CD14-positive monocyte (primary cell): ENCODE data around the gene IMPACT. TPM values are rescaled to one million over a fixed set of nuclear protein-coding genes. Genes with fewer than 3 reads are reported as not detected.

Experiments used
- DNase-seq, 3 donors: peaks; one replicate each; pipeline ENCODE4 v3.0.0-alpha.2; 2011 to 2022
- H2AFZ ChIP-seq: 2 replicates; pipeline ENCODE4 v1.6.0; 2012; ENCODE audit warnings: mild to moderate bottlenecking, low read depth, low read length, inconsistent platforms; ENCODE audit not compliant: insufficient read depth, poor library complexity, severe bottlenecking
- H3K27ac ChIP-seq, 2 donors: 1 replicate in 1 of 2; 2 replicates in 1 of 2; pipeline ENCODE4 v1.5.1; 2012 to 2013; ENCODE audit warnings: low read length in 2 of 2, control low read depth in 1 of 2, inconsistent platforms in 1 of 2, low read depth in 1 of 2, mild to moderate bottlenecking in 1 of 2
- H3K27me3 ChIP-seq, 2 donors: one replicate each; pipeline versions ENCODE4 v1.6.0 to v1.6.1; 2011 to 2013; ENCODE audit warnings: low read length in 2 of 2; ENCODE audit not compliant: control insufficient read depth in 2 of 2, insufficient read depth in 2 of 2
- H3K36me3 ChIP-seq, 2 donors: replicated peaks in 1 of 2; 1 replicate in 1 of 2; 2 replicates in 1 of 2; pipeline versions ENCODE4 v1.5.1 to v1.6.1; 2012 to 2013; ENCODE audit warnings: low read length in 2 of 2, control low read depth in 1 of 2, inconsistent platforms in 1 of 2, mild to moderate bottlenecking in 1 of 2; ENCODE audit not compliant: insufficient read depth in 2 of 2, control insufficient read depth in 1 of 2
- H3K4me1 ChIP-seq, 2 donors: 1 replicate in 1 of 2; 2 replicates in 1 of 2; pipeline versions ENCODE4 v1.5.1 to v1.6.1; 2012 to 2013; ENCODE audit warnings: low read length in 2 of 2, control low read depth in 1 of 2, inconsistent platforms in 1 of 2, mild to moderate bottlenecking in 1 of 2, moderate library complexity in 1 of 2; ENCODE audit not compliant: insufficient read depth in 2 of 2, control insufficient read depth in 1 of 2
- H3K4me2 ChIP-seq: replicated peaks from 2 replicates; pipeline ENCODE3; 2012; ENCODE audit warnings: low read length, moderate library complexity, mild to moderate bottlenecking; ENCODE audit not compliant: poor library complexity, severe bottlenecking; ENCODE audit errors: extremely low read depth
- H3K4me3 ChIP-seq, 3 experiments: fragments of 200-600 bp in 1 of 3; sonication (generic) in 1 of 3; replicated peaks in 1 of 3; 1 replicate in 2 of 3; 2 replicates in 1 of 3; pipeline ENCODE4 v1.5.1; 2011 to 2013; ENCODE audit warnings: low read length in 3 of 3, mild to moderate bottlenecking in 3 of 3, control low read depth in 2 of 3, low read depth in 2 of 3, inconsistent platforms in 1 of 3, moderate library complexity in 1 of 3
- H3K79me2 ChIP-seq: 2 replicates; pipeline ENCODE4 v1.6.0; 2012; ENCODE audit warnings: mild to moderate bottlenecking, control low read depth, inconsistent platforms, low read length, moderate library complexity; ENCODE audit not compliant: insufficient read depth
- H3K9ac ChIP-seq: 2 replicates; pipeline ENCODE4 v1.6.0; 2017; ENCODE audit warnings: low read length, mild to moderate bottlenecking; ENCODE audit not compliant: insufficient read depth, poor library complexity, severe bottlenecking
- H3K9me3 ChIP-seq, 2 donors: replicated peaks in 1 of 2; 1 replicate in 1 of 2; 2 replicates in 1 of 2; pipeline versions ENCODE4 v1.5.1 to v1.6.1; 2012 to 2013; ENCODE audit warnings: low read length in 2 of 2, control low read depth in 1 of 2; ENCODE audit not compliant: control insufficient read depth in 1 of 2, insufficient read depth in 1 of 2
- H4K20me1 ChIP-seq: 2 replicates; pipeline ENCODE4 v1.6.0; 2012; ENCODE audit warnings: mild to moderate bottlenecking, low read length, control low read depth, moderate library complexity; ENCODE audit not compliant: insufficient read depth
- H3K27ac Mint-ChIP-seq, 7 donors: one replicate each; pipeline ENCODE4 v1.8.0; 2020; ENCODE audit warnings: mild to moderate bottlenecking in 7 of 7, mixed read lengths in 7 of 7, moderate library complexity in 6 of 7, inconsistent platforms in 2 of 7
- H3K27me3 Mint-ChIP-seq, 3 donors: one replicate each; pipeline ENCODE4 v1.8.0; 2021 to 2022; ENCODE audit warnings: low read depth in 3 of 3, mild to moderate bottlenecking in 3 of 3, mixed read lengths in 3 of 3, moderate library complexity in 3 of 3, inconsistent platforms in 1 of 3
- H3K36me3 Mint-ChIP-seq, 2 donors: one replicate each; pipeline ENCODE4 v1.8.0; 2020; ENCODE audit warnings: mixed read lengths in 2 of 2, inconsistent platforms in 1 of 2, mild to moderate bottlenecking in 1 of 2
- H3K4me1 Mint-ChIP-seq: one replicate; pipeline ENCODE4 v1.8.0; 2020; ENCODE audit warnings: mild to moderate bottlenecking, mixed read lengths
- H3K4me3 Mint-ChIP-seq, 2 donors: one replicate each; pipeline ENCODE4 v1.8.0; 2020; ENCODE audit warnings: mild to moderate bottlenecking in 2 of 2, mixed read lengths in 2 of 2, moderate library complexity in 1 of 2
- H3K9me3 Mint-ChIP-seq, 7 donors: one replicate each; pipeline ENCODE4 v1.8.0; 2020 to 2022; ENCODE audit warnings: mixed read lengths in 7 of 7, mild to moderate bottlenecking in 6 of 7, moderate library complexity in 6 of 7, inconsistent platforms in 2 of 7
- CTCF ChIP-seq: fragments of 200-600 bp; IDR thresholded peaks from one replicate; pipeline ENCODE4 v1.8.0; 2022; ENCODE audit warnings: antibody characterized with exemption, mild to moderate bottlenecking
- WGBS: methylation state at CpG from one replicate; pipeline ENCODE4 v1.1.5; 2013; ENCODE audit warnings: missing lambda C conversion rate; ENCODE audit not compliant: insufficient coverage; 5-methylcytosine and 5-hydroxymethylcytosine counted together
- intact Hi-C, 2 donors: fragments of 100-400 bp; cut with micrococcal nuclease; formaldehyde crosslinking; loops; one replicate each; pipeline versions ENCODE4 v1.15.0 to v1.15.1; 2023
- polyA plus RNA-seq, 3 donors: library from polyadenylated mRNA; depleted of rRNA in 1 of 3; unstranded in 2 of 3; stranded (reverse) in 1 of 3; fragments of 300-500 nt in 2 of 3; fragments of >200 nt in 1 of 3; fragmentation: Illumina TruSeq in 2 of 3; gene quantifications; 1 replicate in 2 of 3; 2 replicates in 1 of 3; pipeline ENCODE4 v1.2.3, GENCODE V29; 2012 to 2021

Gene IMPACT
- polyA plus RNA-seq, 3 donors = 8.9 to 19.7 (median 15.8) TPM

GRCh38 chr18:24490539-24490938, 64.1 kb downstream of the IMPACT start:
- no peak for DNase-seq
- Mint-ChIP-seq H3K4me3 (no peak overlapping the region), H3K27ac (no peak overlapping the region), H3K4me1 (peaks cover 13% of the 10 kb centered on the region), H3K27me3 (peaks cover 0 to 6% (median 0%) of the 10 kb centered on the region in 3 donors), H3K36me3 (no peaks in the 10 kb centered on the region), H3K9me3 (peaks cover 0 to 5% (median 0%) of the 10 kb centered on the region in 7 donors)
- no peaks in the 10 kb centered on the region for H3K4me1 ChIP-seq
- H3K9ac ChIP-seq = no peak overlapping the region
- WGBS = 59% methylated on average over 4 of the region's 4 CpGs
- H3K9me3 ChIP-seq = no peaks in the 10 kb centered on the region
- H2AFZ ChIP-seq = no peak overlapping the region
- no peaks in the 10 kb centered on the region for H4K20me1 ChIP-seq
- intact Hi-C loops = no loop called here
- H3K36me3 ChIP-seq = no peaks in the 10 kb centered on the region
- no peak overlapping the region for H3K27ac ChIP-seq
- H3K4me3 ChIP-seq = no peak overlapping the region
- TF ChIP-seq CTCF = no peak
- H3K27me3 ChIP-seq = no peaks in the 10 kb centered on the region
- no peaks in the 10 kb centered on the region for H3K79me2 ChIP-seq
- no peak overlapping the region for H3K4me2 ChIP-seq

DNA sequence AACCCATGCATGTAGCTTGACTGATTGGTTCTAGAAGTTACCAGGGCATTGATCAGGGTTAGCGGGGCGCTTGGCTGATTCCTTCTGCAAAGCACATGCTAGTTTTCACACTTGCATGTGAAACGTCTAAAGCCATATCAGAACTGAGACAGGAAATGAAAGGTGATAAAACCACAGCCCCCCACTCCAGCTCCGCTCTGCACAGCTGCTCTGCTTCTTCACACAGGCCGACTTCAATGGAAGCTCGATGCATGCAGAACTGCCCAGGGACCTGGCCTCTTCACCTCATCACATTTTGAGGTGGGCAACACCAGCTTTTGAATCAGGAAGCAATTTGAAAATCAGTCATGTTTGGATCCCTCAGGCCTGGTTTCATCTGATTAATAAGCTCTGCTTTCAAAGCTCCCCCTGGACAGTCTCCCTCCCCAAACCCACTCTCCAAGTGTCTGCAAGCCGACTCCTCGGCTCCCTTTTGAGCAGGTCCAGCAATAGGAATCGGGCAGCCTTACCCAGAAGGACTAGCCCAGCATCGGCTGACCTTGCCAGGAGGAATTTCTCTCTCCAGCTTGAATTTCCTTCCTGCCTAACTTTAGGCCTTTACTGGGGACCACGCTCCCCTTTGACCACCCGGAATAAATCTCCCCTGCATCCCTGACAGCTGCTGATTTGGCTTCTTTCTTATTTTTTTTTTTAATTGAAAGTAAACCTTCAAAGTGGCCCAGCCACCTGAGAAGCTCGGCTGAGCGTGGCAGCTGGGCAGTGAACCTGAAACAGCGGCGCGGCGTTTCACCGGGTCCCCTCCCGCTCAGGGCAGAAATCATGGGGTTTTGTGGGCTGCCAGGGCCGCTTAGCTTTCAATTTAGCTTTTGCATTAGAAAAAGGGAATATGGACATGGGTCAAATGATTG, 65.7 kb downstream of the IMPACT start:
- Histone ChIP-seq H3K9me3 (no peaks in the 10 kb centered on the region), H3K36me3 (no peaks in the 10 kb centered on the region), H4K20me1 (no peaks in the 10 kb centered on the region), H3K27me3 (no peaks in the 10 kb centered on the region), H3K4me3 (no peak overlapping the region), H3K4me2 (no peak overlapping the region), H3K27ac (no peak overlapping the region), H3K4me1 (no peaks in the 10 kb centered on the region), H3K79me2 (no peaks in the 10 kb centered on the region), H3K9ac (no peak overlapping the region), H2AFZ (no peak overlapping the region)
- no peak for DNase-seq
- no peak for TF ChIP-seq CTCF
- Mint-ChIP-seq H3K4me1 (peaks cover 11% of the 10 kb centered on the region), H3K27me3 (peaks cover 0 to 4% (median 0%) of the 10 kb centered on the region in 3 donors), H3K36me3 (no peaks in the 10 kb centered on the region), H3K9me3 (peaks cover 0 to 5% (median 0%) of the 10 kb centered on the region in 7 donors), H3K27ac (peak overlapping the region in 1 of 7 donors; percentile 58), H3K4me3 (no peak overlapping the region)
- 83% methylated on average over 19 of the region's 21 CpGs for WGBS
- intact Hi-C loops = no loop called here
